Measurements from ENCODE around the gene C20orf141. TPM values are rescaled to one million over a fixed set of nuclear protein-coding genes. Genes with fewer than 3 reads are reported as not detected.

C20orf141 gene
- total RNA-seq, 2 donors from 2014 or later = 4.4 TPM; not detected in 1

DNA sequence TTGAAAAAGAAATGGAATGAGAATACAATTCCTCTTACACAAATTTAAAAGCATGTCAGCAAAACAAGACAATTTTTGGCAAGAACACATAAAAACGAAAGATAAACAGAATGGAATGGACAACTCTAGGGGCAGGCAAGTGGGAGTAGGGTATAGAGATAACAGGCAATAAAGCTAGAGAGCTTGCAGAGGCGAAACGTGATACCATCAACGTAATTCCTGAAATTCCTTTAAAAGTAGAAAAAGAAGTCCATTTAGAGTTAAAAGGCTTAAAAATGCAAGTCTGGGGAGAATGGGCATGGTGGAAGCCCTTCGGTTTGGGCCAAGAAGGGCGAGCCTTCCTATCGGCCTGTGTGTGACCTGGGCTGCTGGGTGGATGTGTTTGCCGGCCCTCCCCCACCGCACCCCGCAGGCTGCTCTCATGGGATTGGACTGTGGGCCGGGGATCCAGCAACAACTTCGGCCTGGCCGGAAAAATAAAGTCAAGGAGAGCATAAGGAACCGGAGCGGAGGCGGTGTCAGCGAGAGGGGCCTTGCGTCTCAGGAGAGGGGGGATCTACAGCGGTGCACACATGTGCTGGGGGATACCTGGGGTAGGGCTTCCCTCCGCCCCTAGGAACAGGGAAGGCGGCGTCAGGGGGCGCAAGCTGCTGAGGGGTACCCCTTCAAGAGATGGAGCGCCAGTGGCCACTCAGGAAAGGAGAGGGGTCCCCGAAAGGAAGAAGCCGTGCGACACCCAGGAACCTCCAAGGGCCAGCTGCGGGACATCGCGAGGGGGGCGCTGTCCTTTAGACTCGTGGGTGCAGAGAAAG lies 5.5 kb downstream of the C20orf141 start:
- peaks cover 8% of the 10 kb centered on the region for H3K27me3 ChIP-seq (replicated peaks; ENCODE audit: insufficient read depth)
- DNase-seq (ENCODE audit: low spot score) = no peak

DNA sequence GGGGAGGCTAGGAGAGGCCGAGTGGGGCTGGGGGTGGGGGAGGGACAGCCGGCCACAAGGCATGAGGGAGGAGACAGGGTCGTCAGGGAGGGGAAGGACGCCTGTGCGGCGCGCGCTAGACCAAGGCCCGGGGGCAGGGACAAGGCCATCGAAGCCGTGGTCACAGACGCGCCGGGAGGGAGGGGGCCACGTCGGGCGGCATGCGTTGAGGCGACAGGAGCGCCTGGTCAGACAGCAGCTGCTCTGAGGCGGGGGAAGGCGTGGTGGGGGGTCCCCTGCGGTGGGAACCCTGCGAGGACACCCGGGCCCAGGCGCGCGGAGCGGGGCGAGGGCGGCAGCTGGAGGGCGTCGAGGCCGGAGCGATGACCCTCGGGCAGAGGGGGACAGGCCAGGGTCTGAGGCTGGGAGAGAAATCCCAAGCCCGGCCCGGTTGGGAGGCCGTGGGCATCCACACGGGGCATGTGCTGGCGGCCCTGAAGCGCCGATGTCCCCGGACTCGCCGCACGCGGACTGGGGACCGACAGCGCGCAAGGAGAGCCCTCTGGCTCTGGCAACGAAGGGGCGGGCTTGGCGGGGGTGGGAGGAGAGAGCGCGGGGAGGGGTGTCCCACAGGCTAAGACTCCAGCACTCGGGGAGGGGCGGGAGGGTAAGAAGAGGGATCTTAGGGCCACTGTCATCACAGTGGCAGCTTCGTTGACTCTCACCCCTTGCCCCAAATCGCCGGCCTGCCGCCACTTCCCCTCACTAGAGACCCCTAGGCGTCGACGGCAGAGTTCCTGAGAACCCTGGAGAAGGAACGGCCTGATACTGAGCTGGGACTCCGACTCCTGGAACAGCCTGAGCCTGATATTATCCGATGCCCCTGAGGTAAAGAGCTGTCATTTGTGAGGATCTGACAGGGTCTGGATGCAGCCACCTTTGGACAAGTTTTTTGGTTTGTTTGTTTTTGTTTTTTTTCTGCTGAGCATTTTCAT lies 6.4 kb downstream of the C20orf141 start:
- Histone ChIP-seq H3K27ac (no peak overlapping the region), H3K36me3 (no peaks in the 10 kb centered on the region), H3K9me3 (no peaks in the 10 kb centered on the region), H3K4me1 (replicated peaks) (no peaks in the 10 kb centered on the region), H3K27me3 (replicated peaks; ENCODE audit: insufficient read depth) (peaks cover 8% of the 10 kb centered on the region), H3K4me3 (no peak overlapping the region)
- no peak for TF ChIP-seq POLR2A (IDR thresholded peaks at IDR 0.05)
- TF ChIP-seq, protein P1, sequence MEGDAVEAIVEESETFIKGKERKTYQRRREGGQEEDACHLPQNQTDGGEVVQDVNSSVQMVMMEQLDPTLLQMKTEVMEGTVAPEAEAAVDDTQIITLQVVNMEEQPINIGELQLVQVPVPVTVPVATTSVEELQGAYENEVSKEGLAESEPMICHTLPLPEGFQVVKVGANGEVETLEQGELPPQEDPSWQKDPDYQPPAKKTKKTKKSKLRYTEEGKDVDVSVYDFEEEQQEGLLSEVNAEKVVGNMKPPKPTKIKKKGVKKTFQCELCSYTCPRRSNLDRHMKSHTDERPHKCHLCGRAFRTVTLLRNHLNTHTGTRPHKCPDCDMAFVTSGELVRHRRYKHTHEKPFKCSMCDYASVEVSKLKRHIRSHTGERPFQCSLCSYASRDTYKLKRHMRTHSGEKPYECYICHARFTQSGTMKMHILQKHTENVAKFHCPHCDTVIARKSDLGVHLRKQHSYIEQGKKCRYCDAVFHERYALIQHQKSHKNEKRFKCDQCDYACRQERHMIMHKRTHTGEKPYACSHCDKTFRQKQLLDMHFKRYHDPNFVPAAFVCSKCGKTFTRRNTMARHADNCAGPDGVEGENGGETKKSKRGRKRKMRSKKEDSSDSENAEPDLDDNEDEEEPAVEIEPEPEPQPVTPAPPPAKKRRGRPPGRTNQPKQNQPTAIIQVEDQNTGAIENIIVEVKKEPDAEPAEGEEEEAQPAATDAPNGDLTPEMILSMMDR (IDR thresholded peaks at IDR 0.05) = no peak
- no peak for TF ChIP-seq POLR2AphosphoS5 (IDR thresholded peaks at IDR 0.05)
- DNase-seq (ENCODE audit: low spot score) = no peak
- intact Hi-C loops (cut with DNase I) = no loop called here
- 38% methylated on average over 66 of the region's 68 CpGs for WGBS

More for the DNA sequence above, 5.5 kb downstream of the C20orf141 start:
- H3K27ac ChIP-seq = no peak overlapping the region
- no peaks in the 10 kb centered on the region for H3K9me3 ChIP-seq
- H3K36me3 ChIP-seq = no peaks in the 10 kb centered on the region
- WGBS = 46% methylated on average over 32 of the region's 32 CpGs
- H3K4me1 ChIP-seq (replicated peaks) = no peaks in the 10 kb centered on the region
- TF ChIP-seq POLR2A (IDR thresholded peaks at IDR 0.05) (no peak), POLR2AphosphoS5 (IDR thresholded peaks at IDR 0.05) (no peak)
- TF ChIP-seq, protein P1 (IDR thresholded peaks at IDR 0.05) = no peak
- intact Hi-C loops (cut with DNase I) = no loop called here
- H3K4me3 ChIP-seq = no peak overlapping the region

DNA sequence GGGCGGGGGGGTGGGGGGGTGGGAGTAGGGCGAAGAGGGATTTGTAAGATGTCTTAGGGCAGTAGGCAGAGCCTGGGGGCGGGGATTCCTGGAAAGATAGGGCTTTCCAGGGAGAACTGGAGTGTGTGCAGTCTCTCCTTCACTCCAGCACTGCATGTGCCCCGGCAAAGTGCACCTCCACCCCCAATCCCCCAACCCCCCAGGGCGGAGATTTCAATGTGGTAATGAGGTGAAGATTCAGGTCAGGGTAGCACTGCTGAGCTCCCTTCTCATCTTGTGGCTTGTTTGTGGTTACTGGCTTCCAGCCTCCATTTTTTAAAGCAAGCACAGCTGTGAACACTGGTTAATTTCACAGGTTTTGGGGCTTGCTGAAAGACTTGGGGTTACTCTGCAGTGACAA lies 7.3 kb downstream of the C20orf141 start:
- 33% methylated on average over 5 of the region's 5 CpGs for WGBS
- H3K27me3 ChIP-seq (replicated peaks; ENCODE audit: insufficient read depth) = peaks cover 8% of the 10 kb centered on the region
- no peak for DNase-seq (ENCODE audit: low spot score)
- intact Hi-C loops (cut with DNase I) = no loop called here
- H3K4me1 ChIP-seq (replicated peaks) = no peaks in the 10 kb centered on the region
- no peak overlapping the region for H3K27ac ChIP-seq
- H3K4me3 ChIP-seq = no peak overlapping the region
- no peaks in the 10 kb centered on the region for H3K36me3 ChIP-seq
- no peak for TF ChIP-seq POLR2A (IDR thresholded peaks at IDR 0.05)
- TF ChIP-seq, protein P1 (IDR thresholded peaks at IDR 0.05) = no peak
- TF ChIP-seq POLR2AphosphoS5 (IDR thresholded peaks at IDR 0.05) = no peak
- no peaks in the 10 kb centered on the region for H3K9me3 ChIP-seq

DNA sequence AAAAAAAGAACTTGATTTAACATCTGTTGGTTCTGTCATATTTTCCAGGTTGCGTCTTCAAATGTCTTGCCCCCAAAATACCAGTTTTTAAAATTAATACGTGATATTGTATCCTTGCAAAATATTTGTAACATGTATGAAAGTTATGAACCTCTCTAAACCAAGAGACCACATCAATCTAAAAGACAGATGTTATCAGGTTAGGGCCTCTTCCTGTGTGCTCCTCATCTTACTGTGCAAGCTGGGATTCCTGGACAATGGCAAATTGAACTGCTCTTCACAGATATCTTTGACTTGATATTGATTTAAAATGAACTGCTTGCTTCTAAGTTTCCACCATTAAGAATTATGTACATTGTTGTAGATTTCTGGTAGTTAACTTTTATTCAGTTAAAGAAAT lies 11.0 kb downstream of the C20orf141 start:
- DNase-seq (ENCODE audit: low spot score) = no peak
- peaks cover 2% of the 10 kb centered on the region for H3K27me3 ChIP-seq (replicated peaks; ENCODE audit: insufficient read depth)
- no peak overlapping the region for H3K4me3 ChIP-seq
- no peak overlapping the region for H3K27ac ChIP-seq
- WGBS = 96% methylated on average over 2 of the region's 2 CpGs
- no peak for TF ChIP-seq POLR2AphosphoS5 (IDR thresholded peaks at IDR 0.05)
- TF ChIP-seq POLR2A (IDR thresholded peaks at IDR 0.05) = no peak
- H3K36me3 ChIP-seq = no peaks in the 10 kb centered on the region
- no peaks in the 10 kb centered on the region for H3K9me3 ChIP-seq
- no peaks in the 10 kb centered on the region for H3K4me1 ChIP-seq (replicated peaks)
- intact Hi-C loops (cut with DNase I) = no loop called here

DNA sequence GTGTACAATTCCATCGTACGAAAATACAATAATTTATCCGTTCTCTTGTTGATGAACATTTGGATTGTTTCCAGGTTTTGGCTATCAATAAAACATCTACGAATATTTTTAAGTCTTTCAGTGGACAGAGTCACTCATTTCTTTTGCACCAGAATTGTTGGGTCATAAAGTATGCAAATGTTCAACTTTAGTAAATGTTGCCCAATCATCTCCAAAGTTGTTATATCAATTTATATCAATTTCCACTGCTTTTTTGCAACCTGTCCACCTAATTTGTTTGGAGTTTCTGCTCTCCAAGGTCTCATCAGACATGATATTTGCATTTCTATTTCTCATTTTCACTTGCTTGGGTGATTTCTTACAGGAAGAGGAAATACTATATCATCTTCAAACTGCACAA lies 11.9 kb downstream of the C20orf141 start:
- WGBS = 58% methylated on average over 4 of the region's 4 CpGs
- no peak for TF ChIP-seq POLR2AphosphoS5 (IDR thresholded peaks at IDR 0.05)
- no peak for TF ChIP-seq POLR2A (IDR thresholded peaks at IDR 0.05)
- TF ChIP-seq, protein P1 (IDR thresholded peaks at IDR 0.05) = no peak
- Histone ChIP-seq H3K27me3 (replicated peaks; ENCODE audit: insufficient read depth) (no peaks in the 10 kb centered on the region), H3K9me3 (no peaks in the 10 kb centered on the region), H3K36me3 (no peaks in the 10 kb centered on the region), H3K4me3 (no peak overlapping the region), H3K27ac (no peak overlapping the region), H3K4me1 (replicated peaks) (no peaks in the 10 kb centered on the region)
- intact Hi-C loops (cut with DNase I) = no loop called here
- DNase-seq (ENCODE audit: low spot score) = no peak
